Activated CD4-positive, alpha-beta T cell treated with anti-CD3 and anti-CD28 coated beads, Interleukin-2, amount 50 U/mL, for 4 hours (primary cell): ENCODE results near the gene THSD8.

ENCODE experiments used
- DNase-seq, 2 experiments: peaks; one replicate each; pipeline ENCODE4 v3.0.0-alpha.2; 2020

THSD8 gene

DNA sequence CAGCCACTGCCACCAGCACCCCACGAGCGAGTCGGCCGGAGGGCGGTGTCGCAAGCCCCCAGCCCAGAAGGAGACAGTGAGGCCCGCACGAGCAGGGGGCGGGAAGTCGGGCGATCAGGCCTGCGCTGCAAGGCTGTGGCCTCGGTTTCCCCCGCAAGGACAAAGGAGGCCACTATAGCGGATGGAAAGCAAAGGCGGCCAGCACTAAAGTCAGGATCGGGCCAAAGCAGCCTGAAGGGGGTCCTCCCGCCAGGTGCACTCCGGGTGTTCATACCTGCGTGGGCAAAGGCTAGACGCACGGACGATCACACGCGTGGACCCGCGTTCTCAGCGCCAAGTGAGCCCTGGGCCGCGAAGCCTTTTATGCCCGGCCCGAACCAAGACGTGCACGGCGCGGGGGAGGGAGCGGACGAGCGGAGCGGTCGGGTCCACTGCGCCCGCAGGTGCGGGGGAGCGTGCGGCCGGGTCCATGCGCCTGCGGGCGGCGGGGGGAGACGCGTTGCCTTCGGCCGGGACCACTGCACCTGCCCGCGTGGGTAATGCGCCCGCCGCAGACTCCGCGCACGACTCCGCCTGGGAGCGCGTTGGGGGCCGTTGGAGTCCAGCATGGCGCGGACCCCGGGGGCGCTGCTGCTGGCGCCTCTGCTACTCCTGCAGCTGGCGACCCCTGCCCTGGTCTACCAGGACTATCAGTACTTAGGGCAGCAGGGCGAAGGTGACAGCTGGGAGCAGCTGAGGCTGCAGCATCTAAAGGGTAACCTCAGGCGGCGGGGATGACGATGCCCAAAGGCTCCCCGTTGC, at the start of gene THSD8, which contains the start of gene PRDX2:
TSS of gene THSD8 (plus strand) at position 604 of the 801 bp plus-strand sequence. CDS start at position 607, 3 bp downstream.
TSS of gene PRDX2 (minus strand) at position 335 of the 801 bp plus-strand sequence. CDS start 539 bp downstream, outside the sequence.
- DNase-seq = peak; percentile 60 to 62

DNA sequence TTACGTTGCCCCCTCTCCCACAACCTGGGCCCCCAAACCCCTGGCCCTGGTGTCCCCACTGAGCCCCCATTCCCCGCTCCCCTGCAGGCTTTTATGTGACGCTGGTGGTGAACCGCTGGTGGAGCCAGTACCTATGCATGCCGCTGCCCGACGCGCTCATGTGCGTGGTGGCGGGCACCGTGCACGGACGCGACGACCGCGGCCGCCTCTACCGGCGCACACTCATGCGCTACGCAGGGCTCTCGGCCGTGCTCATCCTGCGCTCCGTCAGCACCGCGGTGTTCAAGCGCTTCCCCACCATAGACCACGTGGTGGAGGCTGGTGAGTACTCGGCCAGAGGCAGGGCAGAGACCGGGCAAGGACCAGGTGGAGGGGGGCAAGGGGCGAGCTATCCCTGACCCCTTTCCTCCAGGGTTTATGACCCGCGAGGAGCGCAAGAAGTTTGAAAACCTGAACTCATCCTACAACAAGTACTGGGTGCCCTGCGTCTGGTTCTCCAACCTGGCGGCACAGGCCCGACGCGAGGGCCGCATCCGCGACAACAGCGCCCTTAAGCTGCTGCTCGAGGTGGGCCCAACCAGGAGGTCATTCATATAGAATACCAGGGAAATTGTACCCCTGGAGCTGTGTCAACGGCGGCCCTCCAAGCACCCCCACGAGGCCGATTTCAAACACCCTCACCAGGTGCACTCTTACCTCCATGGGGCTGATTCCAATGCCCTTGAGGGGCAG, 47.2 kb upstream of the THSD8 start:
- DNase-seq = no peak

DNA sequence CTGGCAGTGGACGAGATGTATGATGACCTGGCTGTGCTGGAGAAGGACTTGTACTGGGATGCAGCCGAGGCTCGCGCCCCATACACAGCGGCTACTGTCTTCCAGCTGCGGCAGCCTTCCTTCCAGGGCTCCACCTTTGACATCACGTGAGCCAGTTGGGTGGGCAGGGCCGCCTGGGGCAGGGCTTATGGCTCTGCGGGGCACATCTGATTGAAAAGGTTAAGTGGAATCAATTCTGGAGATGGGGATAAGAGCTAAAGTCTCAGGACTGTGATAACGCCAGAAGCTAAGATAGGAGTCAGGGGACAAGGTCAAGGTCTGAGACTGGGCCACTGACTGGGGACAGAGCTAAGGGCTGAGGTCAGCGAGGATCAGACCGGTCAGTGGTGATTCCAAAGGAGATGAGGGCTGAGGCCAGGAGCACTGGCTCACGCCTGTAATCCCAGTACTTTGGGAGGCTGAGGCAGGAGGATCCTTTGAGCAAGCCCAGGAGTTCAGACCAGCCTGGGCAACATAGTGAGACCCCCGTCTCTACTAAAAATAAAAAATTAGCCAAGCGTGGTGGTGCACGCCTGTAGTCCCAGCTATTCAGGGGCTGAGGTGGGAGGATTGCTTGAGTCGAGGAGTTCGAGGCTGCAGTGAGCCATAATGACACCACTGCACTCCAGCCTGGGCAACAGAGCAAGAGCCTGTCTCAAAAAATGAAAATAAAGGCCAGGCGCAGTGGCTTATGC, 45.6 kb upstream of the THSD8 start:
- no peak for DNase-seq

DNA sequence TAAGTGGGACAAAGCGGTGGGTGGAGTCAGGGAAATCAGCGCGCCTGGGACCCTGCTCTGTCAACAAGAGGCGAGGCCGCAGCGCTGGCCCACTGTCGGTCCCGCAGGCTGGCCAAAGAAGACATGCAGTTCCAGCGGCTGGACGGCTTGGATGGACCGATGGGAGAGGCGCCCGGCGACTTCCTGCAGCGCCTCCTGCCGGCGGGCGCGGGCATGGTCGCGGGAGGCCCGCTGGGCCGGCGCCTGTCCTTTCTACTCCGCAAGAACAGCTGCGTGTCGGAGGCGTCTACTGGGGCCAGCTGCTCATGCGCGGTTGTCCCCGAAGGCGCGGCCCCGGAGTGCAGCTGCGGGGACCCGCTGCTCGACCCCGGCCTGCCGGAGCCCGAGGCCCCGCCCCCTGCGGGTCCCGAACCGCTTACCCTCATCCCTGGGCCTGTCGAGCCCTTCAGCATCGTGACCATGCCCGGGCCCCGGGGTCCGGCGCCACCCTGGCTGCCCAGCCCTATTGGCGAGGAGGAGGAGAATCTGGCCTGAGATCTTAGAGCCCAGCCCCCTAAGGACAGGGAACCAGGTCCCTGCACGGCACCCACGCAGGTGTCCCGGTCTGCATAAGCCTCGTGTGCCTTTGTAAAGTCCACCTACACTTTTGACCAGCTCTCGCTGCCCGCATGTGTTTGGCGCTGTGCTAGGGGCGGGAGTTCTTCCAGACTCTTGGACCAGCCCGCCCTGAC, 44.2 kb upstream of the THSD8 start:
- DNase-seq = peak; percentile 38 to 48

DNA sequence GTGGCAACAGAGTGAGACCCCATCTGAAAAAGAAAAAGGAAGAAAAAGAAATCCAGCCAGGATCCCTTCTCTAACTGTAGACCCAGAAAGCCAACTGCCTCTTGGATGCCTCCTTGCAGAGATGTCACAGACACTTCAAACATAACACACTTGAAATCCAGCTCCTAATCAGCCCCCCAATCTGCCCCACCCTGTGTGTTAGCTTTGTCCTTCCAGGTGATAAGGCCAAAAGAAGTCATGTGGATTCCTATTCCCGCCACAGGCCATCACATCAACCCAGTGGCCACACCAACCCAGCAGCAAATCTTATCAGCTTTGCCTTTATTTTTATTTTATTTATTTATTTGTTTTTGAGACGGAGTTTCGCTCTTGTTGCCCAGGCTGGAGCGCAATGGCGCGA, 42.2 kb upstream of the THSD8 start:
- DNase-seq = no peak

DNA sequence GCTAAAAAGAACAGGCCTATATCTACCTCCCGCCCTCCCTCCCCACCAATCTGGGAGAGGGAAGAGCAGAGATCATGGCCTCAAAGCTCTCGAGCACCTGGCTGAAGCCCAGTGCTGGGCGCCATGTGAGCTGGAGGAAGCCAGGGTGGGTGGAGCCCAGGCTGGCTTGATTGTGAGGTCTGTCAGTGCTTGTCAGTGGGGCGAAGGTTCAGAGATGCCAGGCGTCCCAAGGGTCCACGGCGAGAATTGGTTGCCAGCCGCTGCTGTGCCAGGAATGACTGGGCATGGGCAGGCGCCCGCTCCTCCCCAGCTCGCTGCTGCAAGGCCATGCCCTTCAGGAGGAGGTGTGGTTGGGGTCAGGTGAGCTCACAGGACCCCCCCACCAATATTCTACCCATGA, 38.8 kb upstream of the THSD8 start:
- no peak for DNase-seq

DNA sequence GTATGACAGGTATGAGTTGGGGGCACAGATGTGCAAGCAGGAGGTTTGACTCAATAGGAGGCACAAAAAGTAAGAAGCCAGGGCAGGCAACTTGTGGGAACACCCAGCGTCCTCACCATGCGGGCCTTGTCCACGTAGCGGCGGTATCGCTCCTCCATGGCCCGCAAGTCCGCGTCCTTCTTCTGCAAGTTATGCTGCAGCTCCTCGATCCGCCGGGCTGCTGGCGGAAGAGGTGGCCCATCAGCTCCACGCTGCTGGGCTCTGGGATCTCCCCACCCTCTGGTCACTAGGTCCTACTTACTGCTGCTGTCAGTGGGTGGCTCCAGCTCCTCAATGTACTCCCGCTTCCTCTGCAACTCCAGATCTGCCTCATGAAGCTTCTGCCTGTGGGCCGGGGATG, 37.2 kb upstream of the THSD8 start:
- DNase-seq = no peak

DNA sequence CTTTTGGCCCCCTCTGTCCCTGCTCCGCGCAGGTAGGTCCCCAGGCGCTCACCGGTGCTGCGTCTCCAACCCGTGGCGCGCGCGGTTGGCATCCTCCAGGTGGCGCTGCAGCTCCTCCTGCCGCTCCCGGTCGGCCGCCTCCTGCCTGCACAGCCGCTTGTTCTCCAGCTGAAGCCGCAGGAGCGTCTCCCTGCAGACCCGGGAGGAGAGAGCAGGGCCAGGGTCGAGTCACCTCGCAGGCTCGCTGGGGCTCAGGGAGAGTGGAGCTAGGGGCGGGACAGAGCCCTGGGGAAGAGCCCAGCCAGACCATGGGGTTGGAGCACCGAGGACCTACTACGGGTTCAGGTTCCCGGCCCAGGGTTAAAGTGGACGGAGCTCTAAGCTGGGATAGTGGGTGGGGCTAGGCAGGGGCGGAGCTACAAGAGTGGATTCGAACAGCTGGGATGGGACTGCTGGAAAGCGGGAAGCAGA, 35.8 kb upstream of the THSD8 start:
- no peak for DNase-seq

DNA sequence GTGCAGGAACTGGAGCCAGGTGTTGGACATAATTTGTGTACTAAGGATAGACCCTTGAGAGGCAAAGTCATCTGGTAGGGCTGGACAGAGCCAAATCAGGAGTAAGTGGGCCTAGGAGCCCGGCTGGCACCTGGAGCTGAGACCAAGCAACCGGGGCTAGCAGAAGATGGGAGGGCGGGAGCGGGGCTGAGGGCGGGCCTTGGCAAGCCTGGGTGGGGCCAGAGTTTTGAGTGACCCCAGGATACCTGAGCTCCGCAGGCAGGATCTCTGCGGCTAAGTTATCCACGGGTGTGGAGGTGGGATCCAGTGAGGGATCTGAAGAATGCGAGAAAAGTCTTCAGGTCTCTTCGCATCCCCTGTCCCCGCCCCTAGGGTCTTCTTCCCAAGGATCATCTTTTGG, 34.7 kb upstream of the THSD8 start:
- DNase-seq = no peak

DNA sequence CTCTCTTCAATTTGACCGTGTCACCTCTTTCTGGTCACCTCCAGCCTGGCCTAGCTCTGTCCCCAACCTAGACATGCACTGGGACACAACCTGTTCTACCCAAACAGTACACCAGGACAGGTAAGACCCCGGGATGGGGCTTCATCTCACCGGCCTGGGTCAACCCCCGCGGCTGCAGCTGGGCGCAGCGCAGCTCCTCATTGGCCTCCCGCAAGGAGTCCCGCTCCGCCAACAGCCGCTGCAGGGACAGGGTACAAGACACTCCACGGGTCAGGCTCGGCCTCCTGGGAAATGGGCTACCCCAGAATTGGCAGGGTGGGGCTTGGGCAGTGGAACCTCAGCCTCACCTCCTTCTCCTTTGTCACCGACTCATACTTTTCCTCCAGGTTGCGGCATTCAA, 34.2 kb upstream of the THSD8 start:
- DNase-seq = no peak

DNA sequence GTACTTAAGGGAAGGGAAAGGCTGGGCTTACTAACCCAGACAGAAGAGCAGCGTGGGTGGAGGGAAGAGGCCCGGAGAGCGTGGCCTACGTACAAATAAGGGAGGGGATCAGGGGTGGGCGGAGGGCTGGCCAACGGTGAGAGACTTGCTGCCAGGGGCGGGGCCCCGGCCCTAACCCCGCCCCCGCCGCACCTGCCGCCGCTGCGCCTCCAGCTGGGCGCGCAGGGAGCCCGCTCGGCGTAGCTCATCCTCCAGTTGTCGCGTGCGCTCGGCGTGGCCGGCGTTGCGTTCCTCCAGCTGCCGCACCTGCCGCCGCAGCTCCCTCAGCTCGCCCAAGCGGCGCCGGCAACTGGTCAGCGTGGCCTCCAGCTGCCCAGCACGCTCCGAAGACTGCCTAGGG, 32.2 kb upstream of the THSD8 start:
- peak; percentile 57 to 70 for DNase-seq

DNA sequence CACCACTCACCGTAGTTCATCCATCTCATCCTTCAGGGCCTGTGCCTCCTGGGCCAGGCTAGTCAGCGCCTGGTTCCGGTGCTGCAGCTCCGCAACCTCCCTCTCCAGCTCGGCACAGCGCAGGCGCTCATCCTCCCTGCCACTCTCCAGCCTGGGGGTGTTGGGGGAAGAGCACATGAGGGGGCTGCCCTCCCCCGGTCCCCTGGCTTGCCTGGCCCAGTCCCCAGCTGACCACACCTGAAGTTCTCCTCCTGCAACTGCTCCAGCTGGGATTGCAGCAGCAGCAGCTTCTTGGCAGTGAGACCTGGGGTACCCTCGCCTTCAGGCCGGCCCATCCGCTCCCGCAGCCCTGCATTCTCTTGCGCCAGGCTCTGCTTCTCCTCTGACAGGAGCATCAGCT, 30.9 kb upstream of the THSD8 start:
- DNase-seq = no peak

DNA sequence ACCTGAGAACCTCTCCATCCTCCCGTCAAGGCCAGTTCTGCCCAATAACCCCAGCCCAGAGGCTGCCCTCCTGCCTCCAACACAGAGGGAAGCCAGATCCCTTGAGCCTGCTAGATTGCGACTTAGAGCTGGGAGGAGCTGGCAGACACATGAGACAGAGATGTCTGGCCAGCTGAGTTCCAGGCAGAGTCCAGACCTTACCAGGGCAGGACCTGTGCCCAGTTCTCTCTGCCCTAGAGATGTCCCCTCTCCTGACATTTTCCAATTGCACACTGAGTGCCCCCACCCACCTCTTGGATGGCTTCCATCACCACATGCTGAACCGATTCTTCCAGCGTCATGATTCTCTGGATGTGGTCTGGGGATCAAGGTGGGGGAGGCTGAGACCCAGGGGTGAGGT, 29.5 kb upstream of the THSD8 start:
- DNase-seq = no peak

DNA sequence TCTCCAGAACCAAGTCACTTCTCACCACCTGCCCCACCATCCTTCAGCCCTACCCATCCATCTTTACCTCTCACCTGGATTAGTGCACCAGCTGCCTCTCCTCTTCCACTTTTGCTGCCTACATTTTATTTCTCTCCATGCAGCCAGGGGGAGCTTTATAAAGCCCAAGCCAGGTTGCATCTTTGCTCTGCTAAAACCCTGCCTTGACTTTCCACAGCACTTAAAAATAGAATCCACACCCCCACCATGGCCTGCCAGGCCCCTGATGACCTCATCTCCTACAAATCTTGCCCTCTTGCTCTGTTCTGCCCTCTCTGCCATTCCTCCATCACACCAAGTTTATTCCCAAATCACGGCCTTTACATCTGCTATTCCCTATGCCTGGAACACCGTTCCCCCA, 28.3 kb upstream of the THSD8 start:
- DNase-seq = no peak

DNA sequence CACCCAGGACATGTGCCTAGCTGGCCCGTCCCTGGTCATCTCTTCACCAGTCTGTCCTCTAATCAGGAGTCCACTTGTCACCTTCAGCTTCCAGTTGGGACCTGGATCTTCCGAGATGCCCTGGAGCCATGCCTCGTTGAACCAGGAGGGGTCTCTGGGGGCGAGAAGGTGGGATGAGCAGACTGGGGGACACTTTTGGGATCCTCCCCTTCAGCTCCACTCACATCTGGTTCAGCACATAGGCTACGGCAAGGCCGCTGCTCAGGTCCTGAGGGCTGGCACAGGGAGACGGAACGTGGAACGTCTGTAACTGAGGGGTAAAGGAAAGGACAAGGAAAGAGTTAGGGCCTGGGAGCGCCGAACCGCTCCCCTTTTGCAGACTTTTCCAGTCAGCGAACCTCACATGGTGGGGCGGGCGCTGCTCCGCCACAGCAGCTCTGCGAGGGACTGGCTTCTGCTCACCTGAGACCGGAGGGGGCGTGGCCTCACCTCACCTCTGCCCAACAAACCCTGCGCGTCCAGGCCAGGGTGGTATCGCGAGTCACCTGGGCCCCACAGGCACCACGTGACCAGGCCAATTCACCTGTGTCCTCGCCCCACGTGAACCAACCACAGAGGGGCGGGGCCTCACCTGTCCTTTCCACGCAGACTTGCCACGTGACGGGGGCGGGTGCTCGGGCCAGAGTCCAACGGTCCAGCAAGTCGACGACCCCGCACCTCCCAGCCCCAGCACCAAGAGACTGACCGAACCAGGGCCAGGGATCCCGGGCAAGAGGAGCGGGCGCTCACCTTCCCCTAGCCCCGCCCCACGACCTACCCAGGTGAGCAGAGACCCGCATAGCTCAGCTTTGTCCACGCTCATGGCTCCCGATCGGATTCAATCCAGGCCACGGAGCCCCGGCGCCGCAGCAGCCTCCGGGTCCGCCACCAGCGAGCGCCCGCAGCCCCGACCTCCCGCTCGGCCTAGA, 27.0 kb upstream of the THSD8 start, which contains the start of gene HOOK2:
TSS of gene HOOK2 (minus strand) at position 965 of the 968 bp plus-strand sequence. CDS start at position 862, 103 bp downstream.
- peak in 1 of 2 experiments; percentile 34 for DNase-seq

DNA sequence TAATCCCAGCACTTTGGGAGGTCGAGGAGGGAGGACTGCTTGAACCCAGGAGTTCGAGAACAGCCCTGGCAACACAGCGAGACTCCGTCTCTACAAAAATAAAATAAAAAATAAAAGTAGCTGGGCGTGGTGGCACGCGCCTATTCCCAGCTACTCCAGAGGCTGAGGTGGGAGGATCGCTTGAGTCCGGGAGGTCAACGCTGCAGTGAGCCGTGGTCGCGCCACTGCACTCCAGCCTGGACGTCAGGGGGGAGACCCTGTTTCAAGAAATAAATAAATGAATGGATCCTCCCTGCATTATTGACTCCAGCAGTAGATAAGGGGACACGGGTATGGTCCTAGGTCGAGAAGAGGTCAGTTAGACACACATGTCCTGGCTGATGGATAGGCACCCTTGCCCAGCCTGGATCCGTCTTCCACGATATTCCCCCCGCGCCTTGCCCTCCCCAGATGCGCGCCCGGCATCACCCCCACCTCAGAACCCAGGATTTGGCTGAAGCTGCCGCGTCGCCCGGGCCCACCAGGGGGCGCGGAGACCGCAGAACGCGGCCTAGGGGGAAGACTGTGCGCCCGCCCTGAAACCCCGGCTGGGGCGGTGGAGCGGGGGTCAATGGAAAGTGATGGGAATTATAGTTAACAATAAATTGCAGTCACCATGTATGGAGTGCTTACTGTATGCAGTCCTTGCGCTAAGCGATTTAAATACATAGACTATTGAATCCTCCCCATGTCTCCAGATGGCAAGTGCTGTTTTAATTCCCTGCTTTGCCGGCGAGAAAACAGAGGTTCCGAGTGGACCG, 24.5 kb upstream of the THSD8 start:
- peak; percentile 74 for DNase-seq

DNA sequence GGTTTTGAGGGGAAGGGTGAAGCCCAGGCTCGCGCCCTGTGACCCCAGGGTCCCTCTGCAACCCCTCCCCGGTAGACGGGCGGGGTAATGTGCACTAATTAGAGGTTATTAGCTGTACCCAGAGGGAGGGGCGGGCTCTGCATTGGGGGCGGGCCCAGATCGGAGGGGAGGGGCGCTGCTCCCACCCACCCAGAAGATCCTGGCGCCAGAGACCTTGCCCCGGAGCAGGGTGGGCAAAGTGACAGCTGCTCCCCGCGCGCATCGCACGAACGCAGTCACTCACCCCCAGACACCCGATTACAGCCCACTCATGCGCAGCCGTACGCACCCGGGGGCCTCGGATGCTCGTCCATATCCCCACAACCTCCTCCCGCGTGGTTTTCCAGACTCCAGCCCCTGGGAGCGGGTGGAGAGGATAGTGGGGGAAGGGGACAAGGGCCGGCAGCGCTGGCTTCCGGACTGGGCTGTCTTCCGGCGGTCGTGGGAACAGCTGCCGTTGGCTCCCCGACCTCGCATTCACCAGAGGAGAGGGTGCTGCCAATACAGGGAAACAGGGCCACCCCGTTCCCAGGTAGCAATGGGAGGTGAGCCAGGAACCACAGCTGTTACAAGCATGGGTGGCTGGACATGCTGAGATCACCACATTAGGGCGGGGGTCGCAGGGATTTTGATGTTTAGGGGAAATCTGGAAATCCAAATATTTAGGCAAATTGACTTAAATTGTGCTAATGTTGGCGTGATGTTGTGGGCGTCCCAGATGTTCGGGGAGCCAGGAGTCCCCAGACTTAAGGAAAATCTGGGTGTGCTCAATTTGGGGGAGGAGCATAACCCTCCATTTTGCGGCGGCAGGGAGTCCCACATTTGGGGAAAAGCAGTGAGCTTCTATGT, 23.6 kb upstream of the THSD8 start:
- no peak for DNase-seq

DNA sequence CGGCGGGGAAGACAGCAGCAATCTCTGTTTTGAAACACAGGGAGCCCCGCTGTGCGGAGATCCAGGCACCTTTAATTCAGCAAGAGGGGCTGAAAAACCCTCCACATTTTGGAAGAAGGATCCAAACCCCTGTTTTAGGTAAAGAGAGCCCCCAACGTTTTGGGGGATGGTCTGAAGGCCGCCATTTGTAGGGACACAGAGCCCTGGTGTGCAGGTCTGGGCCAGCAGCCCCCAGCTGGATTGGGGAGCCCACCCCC, 23.0 kb upstream of the THSD8 start:
- DNase-seq = no peak

DNA sequence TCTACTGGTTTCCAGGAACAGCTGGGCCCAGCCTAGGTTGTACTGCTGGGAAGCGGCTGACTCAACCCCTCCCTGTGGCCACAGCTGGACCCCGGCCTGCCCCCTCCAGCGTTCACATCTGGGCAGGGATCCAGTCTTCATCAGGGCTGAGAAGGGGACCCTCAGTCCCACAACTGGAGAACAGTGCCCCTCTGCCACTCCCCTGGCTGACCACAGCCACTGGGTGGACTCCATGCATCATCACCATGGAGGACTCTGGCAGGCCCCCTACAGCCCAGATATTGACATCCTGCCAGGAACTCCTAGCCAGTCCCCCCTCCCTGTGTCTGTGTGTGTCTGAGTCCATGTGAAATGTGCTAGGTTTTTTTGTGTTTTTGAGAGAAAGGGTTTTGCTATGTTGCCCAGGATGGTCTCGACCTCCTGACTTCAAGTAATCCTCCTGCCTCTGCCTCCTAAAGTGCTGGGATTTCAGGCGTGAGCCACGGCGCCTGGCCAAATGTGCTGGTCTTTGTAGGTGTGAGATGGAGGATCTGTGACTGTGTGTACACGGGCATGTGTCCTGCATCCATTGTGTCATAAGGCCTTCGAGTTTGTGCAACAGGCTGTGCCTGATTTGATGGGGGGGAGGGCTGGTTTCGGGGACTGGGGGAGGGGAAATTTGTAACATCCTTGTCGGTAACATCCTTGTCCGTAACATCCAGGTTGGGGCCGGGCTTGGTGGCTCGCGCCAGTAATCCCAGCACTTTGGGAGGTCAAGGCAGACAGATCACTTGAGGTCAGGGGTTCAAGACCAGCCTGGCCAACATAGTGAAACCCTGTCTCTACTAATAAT, 22.5 kb upstream of the THSD8 start:
- no peak for DNase-seq
